CD14-positive monocyte (primary cell): ENCODE measurements around the gene CCDC66. TPM values are rescaled to one million over a fixed set of nuclear protein-coding genes. Genes with fewer than 3 reads are reported as not detected.

Source experiments
- DNase-seq, 3 donors: peaks; one replicate each; pipeline ENCODE4 v3.0.0-alpha.2; 2011 to 2022
- H2AFZ ChIP-seq: 2 replicates; pipeline ENCODE4 v1.6.0; 2012; ENCODE audit warnings: mild to moderate bottlenecking, low read depth, low read length, inconsistent platforms; ENCODE audit not compliant: insufficient read depth, poor library complexity, severe bottlenecking
- H3K27ac ChIP-seq, 2 donors: 1 replicate in 1 of 2; 2 replicates in 1 of 2; pipeline ENCODE4 v1.5.1; 2012 to 2013; ENCODE audit warnings: low read length in 2 of 2, control low read depth in 1 of 2, inconsistent platforms in 1 of 2, low read depth in 1 of 2, mild to moderate bottlenecking in 1 of 2
- H3K27me3 ChIP-seq, 2 donors: one replicate each; pipeline versions ENCODE4 v1.6.0 to v1.6.1; 2011 to 2013; ENCODE audit warnings: low read length in 2 of 2; ENCODE audit not compliant: control insufficient read depth in 2 of 2, insufficient read depth in 2 of 2
- H3K36me3 ChIP-seq, 2 donors: replicated peaks in 1 of 2; 1 replicate in 1 of 2; 2 replicates in 1 of 2; pipeline versions ENCODE4 v1.5.1 to v1.6.1; 2012 to 2013; ENCODE audit warnings: low read length in 2 of 2, control low read depth in 1 of 2, inconsistent platforms in 1 of 2, mild to moderate bottlenecking in 1 of 2; ENCODE audit not compliant: insufficient read depth in 2 of 2, control insufficient read depth in 1 of 2
- H3K4me1 ChIP-seq, 2 donors: 1 replicate in 1 of 2; 2 replicates in 1 of 2; pipeline versions ENCODE4 v1.5.1 to v1.6.1; 2012 to 2013; ENCODE audit warnings: low read length in 2 of 2, control low read depth in 1 of 2, inconsistent platforms in 1 of 2, mild to moderate bottlenecking in 1 of 2, moderate library complexity in 1 of 2; ENCODE audit not compliant: insufficient read depth in 2 of 2, control insufficient read depth in 1 of 2
- H3K4me2 ChIP-seq: replicated peaks from 2 replicates; pipeline ENCODE3; 2012; ENCODE audit warnings: low read length, moderate library complexity, mild to moderate bottlenecking; ENCODE audit not compliant: poor library complexity, severe bottlenecking; ENCODE audit errors: extremely low read depth
- H3K4me3 ChIP-seq, 3 experiments: fragments of 200-600 bp in 1 of 3; sonication (generic) in 1 of 3; replicated peaks in 1 of 3; 1 replicate in 2 of 3; 2 replicates in 1 of 3; pipeline ENCODE4 v1.5.1; 2011 to 2013; ENCODE audit warnings: low read length in 3 of 3, mild to moderate bottlenecking in 3 of 3, control low read depth in 2 of 3, low read depth in 2 of 3, inconsistent platforms in 1 of 3, moderate library complexity in 1 of 3
- H3K79me2 ChIP-seq: 2 replicates; pipeline ENCODE4 v1.6.0; 2012; ENCODE audit warnings: mild to moderate bottlenecking, control low read depth, inconsistent platforms, low read length, moderate library complexity; ENCODE audit not compliant: insufficient read depth
- H3K9ac ChIP-seq: 2 replicates; pipeline ENCODE4 v1.6.0; 2017; ENCODE audit warnings: low read length, mild to moderate bottlenecking; ENCODE audit not compliant: insufficient read depth, poor library complexity, severe bottlenecking
- H3K9me3 ChIP-seq, 2 donors: replicated peaks in 1 of 2; 1 replicate in 1 of 2; 2 replicates in 1 of 2; pipeline versions ENCODE4 v1.5.1 to v1.6.1; 2012 to 2013; ENCODE audit warnings: low read length in 2 of 2, control low read depth in 1 of 2; ENCODE audit not compliant: control insufficient read depth in 1 of 2, insufficient read depth in 1 of 2
- H4K20me1 ChIP-seq: 2 replicates; pipeline ENCODE4 v1.6.0; 2012; ENCODE audit warnings: mild to moderate bottlenecking, low read length, control low read depth, moderate library complexity; ENCODE audit not compliant: insufficient read depth
- H3K27ac Mint-ChIP-seq, 7 donors: one replicate each; pipeline ENCODE4 v1.8.0; 2020; ENCODE audit warnings: mild to moderate bottlenecking in 7 of 7, mixed read lengths in 7 of 7, moderate library complexity in 6 of 7, inconsistent platforms in 2 of 7
- H3K27me3 Mint-ChIP-seq, 3 donors: one replicate each; pipeline ENCODE4 v1.8.0; 2021 to 2022; ENCODE audit warnings: low read depth in 3 of 3, mild to moderate bottlenecking in 3 of 3, mixed read lengths in 3 of 3, moderate library complexity in 3 of 3, inconsistent platforms in 1 of 3
- H3K36me3 Mint-ChIP-seq, 2 donors: one replicate each; pipeline ENCODE4 v1.8.0; 2020; ENCODE audit warnings: mixed read lengths in 2 of 2, inconsistent platforms in 1 of 2, mild to moderate bottlenecking in 1 of 2
- H3K4me1 Mint-ChIP-seq: one replicate; pipeline ENCODE4 v1.8.0; 2020; ENCODE audit warnings: mild to moderate bottlenecking, mixed read lengths
- H3K4me3 Mint-ChIP-seq, 2 donors: one replicate each; pipeline ENCODE4 v1.8.0; 2020; ENCODE audit warnings: mild to moderate bottlenecking in 2 of 2, mixed read lengths in 2 of 2, moderate library complexity in 1 of 2
- H3K9me3 Mint-ChIP-seq, 7 donors: one replicate each; pipeline ENCODE4 v1.8.0; 2020 to 2022; ENCODE audit warnings: mixed read lengths in 7 of 7, mild to moderate bottlenecking in 6 of 7, moderate library complexity in 6 of 7, inconsistent platforms in 2 of 7
- WGBS: methylation state at CpG from one replicate; pipeline ENCODE4 v1.1.5; 2013; ENCODE audit warnings: missing lambda C conversion rate; ENCODE audit not compliant: insufficient coverage; 5-methylcytosine and 5-hydroxymethylcytosine counted together
- intact Hi-C, 2 donors: fragments of 100-400 bp; cut with micrococcal nuclease; formaldehyde crosslinking; loops; one replicate each; pipeline versions ENCODE4 v1.15.0 to v1.15.1; 2023
- polyA plus RNA-seq, 3 donors: library from polyadenylated mRNA; depleted of rRNA in 1 of 3; unstranded in 2 of 3; stranded (reverse) in 1 of 3; fragments of 300-500 nt in 2 of 3; fragments of >200 nt in 1 of 3; fragmentation: Illumina TruSeq in 2 of 3; gene quantifications; 1 replicate in 2 of 3; 2 replicates in 1 of 3; pipeline ENCODE4 v1.2.3, GENCODE V29; 2012 to 2021
- TF ChIP-seq, protein P1 (sequence below): fragments of 200-600 bp; IDR thresholded peaks from one replicate; pipeline ENCODE4 v1.8.0; 2022; ENCODE audit warnings: antibody characterized with exemption, mild to moderate bottlenecking

Gene CCDC66
- polyA plus RNA-seq, 3 donors = 4.4 to 6.8 (median 4.7) TPM

- Mint-ChIP-seq H3K27ac (peak overlapping the region in 1 of 7 donors; percentile 4), H3K27me3 (no peaks in the 10 kb centered on the region), H3K9me3 (peaks cover 0 to 3% (median 0%) of the 10 kb centered on the region in 7 donors), H3K36me3 (peaks cover 68 to 75% of the 10 kb centered on the region in 2 donors), H3K4me3 (no peak overlapping the region), H3K4me1 (peaks cover 3% of the 10 kb centered on the region)
- DNase-seq = no peak
- TF ChIP-seq, protein P1, sequence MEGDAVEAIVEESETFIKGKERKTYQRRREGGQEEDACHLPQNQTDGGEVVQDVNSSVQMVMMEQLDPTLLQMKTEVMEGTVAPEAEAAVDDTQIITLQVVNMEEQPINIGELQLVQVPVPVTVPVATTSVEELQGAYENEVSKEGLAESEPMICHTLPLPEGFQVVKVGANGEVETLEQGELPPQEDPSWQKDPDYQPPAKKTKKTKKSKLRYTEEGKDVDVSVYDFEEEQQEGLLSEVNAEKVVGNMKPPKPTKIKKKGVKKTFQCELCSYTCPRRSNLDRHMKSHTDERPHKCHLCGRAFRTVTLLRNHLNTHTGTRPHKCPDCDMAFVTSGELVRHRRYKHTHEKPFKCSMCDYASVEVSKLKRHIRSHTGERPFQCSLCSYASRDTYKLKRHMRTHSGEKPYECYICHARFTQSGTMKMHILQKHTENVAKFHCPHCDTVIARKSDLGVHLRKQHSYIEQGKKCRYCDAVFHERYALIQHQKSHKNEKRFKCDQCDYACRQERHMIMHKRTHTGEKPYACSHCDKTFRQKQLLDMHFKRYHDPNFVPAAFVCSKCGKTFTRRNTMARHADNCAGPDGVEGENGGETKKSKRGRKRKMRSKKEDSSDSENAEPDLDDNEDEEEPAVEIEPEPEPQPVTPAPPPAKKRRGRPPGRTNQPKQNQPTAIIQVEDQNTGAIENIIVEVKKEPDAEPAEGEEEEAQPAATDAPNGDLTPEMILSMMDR = no peak
- intact Hi-C loops = no loop called here
- no peak overlapping the region for H3K27ac ChIP-seq
- H3K9ac ChIP-seq = no peak overlapping the region
- H3K36me3 ChIP-seq = peaks cover 7 to 78% of the 10 kb centered on the region in 2 donors
- no peak overlapping the region for H3K4me2 ChIP-seq
- no peaks in the 10 kb centered on the region for H3K4me1 ChIP-seq
- H3K79me2 ChIP-seq = no peaks in the 10 kb centered on the region
- no peak overlapping the region for H3K4me3 ChIP-seq
- no peaks in the 10 kb centered on the region for H3K27me3 ChIP-seq
- H4K20me1 ChIP-seq = no peaks in the 10 kb centered on the region
- WGBS = 97% methylated on average over 4 of the region's 6 CpGs
- no peak overlapping the region for H2AFZ ChIP-seq
- H3K9me3 ChIP-seq = no peaks in the 10 kb centered on the region
Observed at GRCh38 chr3:56612146-56612545, 55.2 kb downstream of the CCDC66 start.

- no peaks in the 10 kb centered on the region for H3K9me3 ChIP-seq
- peaks cover 68 to 76% of the 10 kb centered on the region in 2 donors for H3K36me3 Mint-ChIP-seq
- no peak overlapping the region for H3K27ac ChIP-seq
- no peak overlapping the region for H3K9ac ChIP-seq
- H3K4me3 ChIP-seq = no peak overlapping the region
- TF ChIP-seq, protein P1 = no peak
- H3K9me3 Mint-ChIP-seq = peaks cover 0 to 3% (median 0%) of the 10 kb centered on the region in 7 donors
- peaks cover 15 to 87% of the 10 kb centered on the region in 2 donors for H3K36me3 ChIP-seq
- no peaks in the 10 kb centered on the region for H3K79me2 ChIP-seq
- intact Hi-C loops = no loop called here
- no peak overlapping the region for H3K4me3 Mint-ChIP-seq
- H3K27me3 Mint-ChIP-seq = no peaks in the 10 kb centered on the region
- DNase-seq = no peak
- H3K4me1 ChIP-seq = no peaks in the 10 kb centered on the region
- H4K20me1 ChIP-seq = no peaks in the 10 kb centered on the region
- no peak overlapping the region for H2AFZ ChIP-seq
- H3K27me3 ChIP-seq = no peaks in the 10 kb centered on the region
- no CpG with 5 or more reads among the region's 1 CpG for WGBS
- no peak overlapping the region for H3K4me2 ChIP-seq
- H3K27ac Mint-ChIP-seq = no peak overlapping the region
- peaks cover 3% of the 10 kb centered on the region for H3K4me1 Mint-ChIP-seq
Observed at GRCh38 chr3:56613016-56613415, 56.0 kb downstream of the CCDC66 start.
